ENCODE results near the gene PROS1.

GRCh38 chr3:94019659-94020058 is 46.0 kb upstream of the PROS1 start:
- no peak for TF ChIP-seq ZNF521 (tag by site-specific recombination; IDR thresholded peaks at IDR 0.05)
- TF ChIP-seq ZNF214 (tag by site-specific recombination; IDR thresholded peaks at IDR 0.05; ENCODE audit: borderline replicate concordance), result no peak
- TF ChIP-seq ZNF549 (tag by site-specific recombination; IDR thresholded peaks at IDR 0.05), result no peak
- TF ChIP-seq ZNF138 (tag by site-specific recombination; IDR thresholded peaks at IDR 0.05; ENCODE audit: borderline replicate concordance), result no peak
- no peak for TF ChIP-seq PBX3 (CRISPR knock-in tag; IDR thresholded peaks at IDR 0.05)
- TF ChIP-seq KLF1 (tag by site-specific recombination; IDR thresholded peaks at IDR 0.05), result no peak
